Right ventricle myocardium superior (tissue), 1 donor: ENCODE results near the gene UBAC2. TPM values are rescaled to one million over a fixed set of nuclear protein-coding genes. Genes with fewer than 3 reads are reported as not detected.

ENCODE experiments used
- ATAC-seq: fragments of 200-7000 bp; cut with Tn5 transposase; one replicate; pipeline ENCODE4 v1.9.1; 2020; ENCODE audit warnings: mild to moderate bottlenecking; ENCODE audit not compliant: poor library complexity
- DNase-seq: peaks from one replicate; pipeline ENCODE4 v3.0.0-alpha.2; 2020
- intact Hi-C: fragments of 100-400 bp; cut with DNase I; formaldehyde crosslinking; loops from one replicate; pipeline ENCODE4 v1.11.2; 2022
- total RNA-seq: library from RNA; stranded (reverse); fragmentation: NEBNext Ultra II Directional; extraction: Animal tissue kit (Norgen Biotek cat#: 25700); gene quantifications from one replicate; pipeline ENCODE4 v1.2.1, GENCODE V29; 2021
- donor health status: DM: no; HTN: yes; CAD: no; lungs with severe emphysema.

UBAC2 gene
- total RNA-seq, 1 donor from 2014 or later = 35.4 TPM

DNA sequence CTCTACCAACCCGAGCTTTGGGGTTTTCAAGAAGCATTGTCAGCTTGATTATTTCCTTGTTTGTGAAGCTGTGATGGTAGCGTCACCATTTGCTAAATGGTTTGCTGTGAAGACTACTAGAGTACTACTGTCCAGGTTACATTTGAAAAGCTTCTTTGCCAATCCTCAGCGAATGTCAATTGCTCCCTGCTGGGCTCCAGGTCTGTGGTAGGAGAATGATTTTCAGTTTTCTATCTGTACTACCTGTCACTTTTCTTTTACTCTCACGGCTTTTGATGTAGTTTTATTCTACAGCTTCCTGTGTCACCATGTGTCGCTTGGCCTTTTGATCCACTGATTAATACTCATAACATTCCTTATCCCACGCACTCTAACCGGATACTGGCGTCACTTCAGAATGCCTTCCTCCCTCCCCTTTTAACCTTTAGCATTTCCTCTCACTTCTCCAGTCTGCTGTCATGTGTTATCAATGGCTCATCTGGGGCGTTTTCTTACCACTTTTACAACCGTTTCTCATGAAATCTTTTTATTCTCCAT is 114.1 kb downstream of the UBAC2 start:
- intact Hi-C loops = no loop called here
- DNase-seq = no peak
- ATAC-seq = no peak

DNA sequence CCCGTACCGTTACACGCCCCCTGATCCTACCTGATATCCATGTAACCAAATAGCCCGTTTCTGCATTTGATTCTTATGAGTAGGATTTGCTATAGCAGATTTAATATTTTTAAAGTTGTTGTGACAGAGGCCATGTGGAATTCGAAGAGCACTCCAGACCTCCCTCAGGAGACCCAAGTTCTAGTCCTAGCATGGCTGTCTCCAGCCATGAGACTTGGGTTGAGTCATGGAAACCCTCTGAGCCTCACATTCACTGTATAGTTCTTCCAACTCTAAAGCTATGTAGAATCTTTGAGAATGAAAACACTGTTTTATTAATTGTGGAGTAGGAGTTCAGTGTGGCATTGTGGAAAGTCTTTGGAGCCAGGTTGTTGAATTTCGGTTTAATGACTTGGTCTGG is 114.5 kb downstream of the UBAC2 start:
- DNase-seq (no peak), ATAC-seq (no peak)
- intact Hi-C loops = no loop called here

DNA sequence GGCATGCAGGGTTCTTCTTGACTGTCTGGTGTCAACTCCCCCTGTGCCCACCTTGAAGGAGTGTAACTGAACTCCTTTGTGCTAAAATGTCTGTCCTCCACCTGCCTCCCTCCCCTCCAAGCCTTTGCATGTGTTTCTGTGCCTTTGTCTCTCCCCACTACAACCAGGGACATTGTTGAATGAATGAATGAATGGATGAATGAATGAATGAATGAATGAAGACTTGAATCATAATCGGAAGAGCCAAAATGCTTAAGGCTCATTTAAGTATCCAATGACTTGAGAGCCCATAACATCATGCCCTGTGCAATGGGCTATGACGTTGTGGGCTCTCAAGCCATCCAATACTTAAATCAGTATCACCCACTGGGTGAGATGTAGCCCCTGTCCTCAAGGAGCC is 115.6 kb downstream of the UBAC2 start:
- intact Hi-C loops = no loop called here
- no peak for DNase-seq
- no peak for ATAC-seq

DNA sequence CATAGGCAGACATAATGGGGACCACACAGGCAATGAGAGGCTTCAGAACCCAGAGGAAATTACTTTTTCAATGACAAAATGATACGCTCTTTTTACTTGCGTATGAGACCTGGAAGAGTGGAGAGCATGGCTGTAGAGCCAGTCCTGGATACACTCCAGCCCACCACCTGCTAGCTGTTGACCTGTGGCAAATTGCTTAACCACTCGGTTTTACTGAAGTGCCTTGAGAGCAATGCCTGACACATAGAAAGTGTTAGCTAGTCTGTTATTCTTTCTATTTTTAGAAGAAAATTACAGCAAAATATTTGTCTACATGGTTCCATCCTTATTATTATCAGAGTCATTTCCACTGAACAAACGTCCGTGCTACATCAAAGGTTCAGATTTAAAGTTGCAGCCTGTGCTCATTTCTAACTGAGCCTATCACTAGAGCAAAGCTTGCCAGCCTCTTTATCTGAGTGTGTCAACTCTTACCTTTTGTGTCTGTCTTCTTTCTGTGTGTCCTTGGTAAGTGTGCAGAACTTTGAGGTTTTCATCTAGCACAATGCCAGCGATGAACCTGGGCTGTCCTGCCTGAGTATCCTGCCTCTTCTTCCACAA is 116.1 kb downstream of the UBAC2 start:
- DNase-seq (no peak), ATAC-seq (no peak)
- intact Hi-C loops = no loop called here

- ATAC-seq (peak; percentile 45), DNase-seq (no peak)
- intact Hi-C loops = no loop called here
These were observed 120.2 kb downstream of the UBAC2 start for GRCh38 chr13:99320693-99321481.

DNA sequence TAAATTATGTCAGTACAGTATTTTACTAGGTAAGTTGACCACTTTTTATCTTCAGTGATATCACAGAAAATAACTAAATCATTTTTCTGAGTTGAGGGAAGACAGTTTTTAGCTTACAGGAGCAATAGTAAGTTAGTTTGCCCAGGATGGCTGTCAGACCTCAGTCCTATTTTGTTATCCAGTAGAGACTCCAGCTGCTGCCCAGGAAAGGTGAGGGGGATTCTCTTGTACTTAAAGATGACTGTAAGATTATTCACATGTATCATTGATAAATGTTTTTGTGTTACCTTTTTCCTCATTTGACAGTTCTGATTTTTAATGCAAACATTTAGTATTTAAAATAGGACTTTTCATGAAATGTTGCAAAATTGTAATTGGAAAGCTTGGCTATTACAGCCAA is 121.1 kb downstream of the UBAC2 start:
- DNase-seq = no peak
- intact Hi-C loops = no loop called here
- no peak for ATAC-seq

- DNase-seq (no peak), ATAC-seq (peak; percentile 83)
- intact Hi-C loops = no loop called here
These were observed 121.8 kb downstream of the UBAC2 start for GRCh38 chr13:99322297-99323103.

GRCh38 chr13:99323488-99323887 is 122.8 kb downstream of the UBAC2 start:
- ATAC-seq (no peak), DNase-seq (no peak)
- intact Hi-C loops = no loop called here

DNA sequence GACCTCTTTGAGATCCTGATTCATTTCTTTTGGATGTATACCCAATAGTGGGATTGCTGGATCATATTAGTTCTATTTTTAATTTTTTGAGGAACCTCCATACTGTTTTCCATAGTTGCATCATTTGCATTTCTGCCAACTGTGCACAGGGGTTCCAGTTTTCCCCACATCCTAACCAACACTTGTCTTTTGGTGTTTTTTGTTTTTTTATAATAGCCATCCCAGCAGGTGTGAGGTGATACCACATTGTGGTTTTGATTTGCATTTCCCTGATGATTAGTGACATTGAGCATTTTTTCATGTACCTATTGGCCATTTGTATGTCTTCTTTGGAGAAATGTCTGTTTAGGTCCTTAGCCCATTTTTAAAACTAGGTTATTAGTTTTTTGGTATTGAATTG is 125.4 kb downstream of the UBAC2 start:
- intact Hi-C loops = no loop called here
- DNase-seq (no peak), ATAC-seq (no peak)

GRCh38 chr13:99327126-99327525 is 126.5 kb downstream of the UBAC2 start:
- no peak for DNase-seq
- ATAC-seq = no peak
- intact Hi-C loops = no loop called here

DNA sequence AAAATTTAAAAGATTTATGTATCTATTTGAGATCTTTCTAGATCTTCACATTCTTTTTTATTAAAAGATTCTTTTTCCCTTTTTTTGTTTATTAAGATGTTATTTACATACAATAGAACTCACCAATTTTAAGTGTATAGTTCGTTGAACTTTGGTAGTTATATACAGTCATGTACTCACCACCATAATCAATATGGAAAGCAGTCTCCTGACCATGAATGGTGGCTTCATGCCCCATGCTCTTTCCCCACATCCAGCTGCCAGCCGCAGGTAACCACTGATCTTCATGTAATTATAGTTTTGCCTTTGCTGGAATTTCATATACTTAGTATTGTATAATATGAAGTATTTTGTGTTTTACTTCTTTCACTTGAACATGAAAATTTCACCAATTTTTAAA is 127.1 kb downstream of the UBAC2 start:
- intact Hi-C loops = no loop called here
- DNase-seq = no peak
- ATAC-seq = no peak

- ATAC-seq (no peak), DNase-seq (no peak)
- intact Hi-C loops = no loop called here
These were observed 128.8 kb downstream of the UBAC2 start for GRCh38 chr13:99329477-99329876.

DNA sequence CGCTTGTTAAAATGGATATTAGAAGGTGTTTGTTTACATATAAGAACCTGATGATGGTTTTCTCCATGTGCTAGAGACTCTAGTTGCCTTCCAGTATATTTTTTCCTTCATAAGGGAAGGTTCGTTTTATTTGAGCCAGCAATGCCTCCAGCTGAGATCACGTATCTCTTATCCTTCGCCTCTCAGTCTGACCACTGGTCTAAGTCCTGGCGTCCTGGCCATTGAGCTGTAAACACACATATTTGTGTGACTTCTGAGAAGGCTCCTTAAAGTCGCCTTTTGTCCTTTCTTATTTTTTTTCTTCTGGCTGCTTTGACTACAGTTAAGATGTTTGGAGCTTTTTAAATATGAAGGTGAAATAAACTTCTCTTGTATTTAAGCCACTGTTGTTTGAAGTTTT is 130.3 kb downstream of the UBAC2 start:
- ATAC-seq = no peak
- intact Hi-C loops = no loop called here
- no peak for DNase-seq

GRCh38 chr13:99331881-99332293 is 131.2 kb downstream of the UBAC2 start:
- intact Hi-C loops = no loop called here
- DNase-seq (no peak), ATAC-seq (no peak)

- DNase-seq = no peak
- no peak for ATAC-seq
- intact Hi-C loops = no loop called here
These were observed 131.8 kb downstream of the UBAC2 start for GRCh38 chr13:99332456-99332855.

GRCh38 chr13:99334221-99334620 is 133.6 kb downstream of the UBAC2 start:
- DNase-seq (no peak), ATAC-seq (no peak)
- intact Hi-C loops = no loop called here

DNA sequence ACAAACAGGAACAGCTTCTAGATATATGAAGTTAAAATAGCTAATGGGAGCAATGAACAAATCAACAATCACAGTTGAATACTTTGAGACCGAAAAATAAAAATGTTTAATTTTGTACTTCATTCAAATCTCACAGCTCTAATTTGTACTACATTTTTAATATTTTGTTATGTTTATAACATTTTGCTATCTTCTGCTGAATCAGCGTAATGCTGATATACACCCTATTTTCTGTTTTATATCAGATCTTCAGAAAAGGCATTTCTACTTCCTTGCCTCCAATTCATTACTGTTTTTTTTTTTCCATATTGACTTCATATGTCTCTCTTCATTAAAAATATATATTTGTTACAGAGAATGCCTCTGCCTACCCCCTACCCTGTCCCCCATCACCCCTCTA is 134.4 kb downstream of the UBAC2 start:
- intact Hi-C loops = no loop called here
- no peak for ATAC-seq

DNA sequence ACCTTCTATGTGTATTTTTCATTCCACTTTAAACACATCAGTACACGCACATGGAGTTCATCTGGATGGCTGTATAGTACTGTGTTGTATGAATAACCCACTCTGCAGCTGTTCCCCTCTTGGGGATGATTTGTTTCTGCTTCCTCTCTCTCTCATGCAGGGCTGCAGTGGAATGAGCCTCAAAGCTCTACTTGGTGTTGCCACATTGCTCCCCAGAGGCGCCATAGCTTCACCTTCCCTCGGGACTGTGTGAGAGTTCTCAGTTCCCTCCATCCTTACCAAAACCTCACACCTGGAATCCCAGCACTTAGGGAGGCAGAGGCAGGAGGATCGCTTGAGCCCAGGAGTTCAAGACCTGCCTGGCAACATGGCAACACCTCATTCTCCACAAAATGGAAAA is 134.9 kb downstream of the UBAC2 start:
- DNase-seq (no peak), ATAC-seq (no peak)
- intact Hi-C loops = no loop called here

More for the DNA sequence above, 134.4 kb downstream of the UBAC2 start:
- no peak for DNase-seq

DNA sequence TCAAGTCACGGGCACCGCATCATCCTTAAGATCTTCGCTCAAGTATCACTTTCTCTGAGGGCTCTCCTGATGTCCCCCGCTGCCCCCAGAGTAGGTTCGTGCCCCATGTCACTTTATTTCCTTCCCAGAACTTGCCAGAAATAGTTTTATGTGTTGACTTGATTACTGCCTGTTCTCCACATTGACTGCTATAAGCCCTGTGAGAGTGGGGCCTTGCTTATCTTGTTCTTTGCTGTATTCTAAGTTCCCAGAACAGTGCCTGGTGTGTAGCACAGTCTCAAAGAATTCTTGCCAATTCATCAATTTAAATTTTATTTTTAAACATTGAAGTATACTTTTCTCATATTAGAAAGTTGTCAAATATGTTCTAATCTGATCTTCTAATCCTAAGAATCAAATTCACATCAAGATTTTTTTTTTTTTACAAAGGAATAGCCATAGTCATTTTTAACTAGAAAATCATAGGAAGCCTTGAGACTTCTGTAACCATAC is 138.6 kb downstream of the UBAC2 start:
- peak; percentile 55 for ATAC-seq
- DNase-seq = no peak
- intact Hi-C loops = no loop called here
